Astrocyte (in vitro differentiated cells and primary cell): ENCODE measurements around the gene ATP6V1B1. TPM values are rescaled to one million over a fixed set of nuclear protein-coding genes. Genes with fewer than 3 reads are reported as not detected.

Experiments
- DNase-seq: peaks from one replicate; pipeline ENCODE4 v3.0.0-alpha.2; 2010; ENCODE audit warnings: low read depth
- FAIRE-seq: peaks from 2 replicates; lab custom pipeline; 2011; peaks lifted over from hg19 to GRCh38; lab: Jason Lieb, UNC
- H2AFZ ChIP-seq: 2 replicates; pipeline ENCODE4 v1.6.0; 2012; ENCODE audit warnings: low read depth, low read length, inconsistent platforms
- H3K27ac ChIP-seq: 2 replicates; pipeline ENCODE4 v1.5.1; 2011; ENCODE audit warnings: low read depth, low read length, inconsistent platforms
- H3K27me3 ChIP-seq: 2 replicates; pipeline ENCODE4 v1.6.0; 2011; ENCODE audit warnings: low read length, inconsistent platforms; ENCODE audit not compliant: insufficient read depth
- H3K36me3 ChIP-seq: 2 replicates; pipeline ENCODE4 v1.5.1; 2011; ENCODE audit warnings: low read length, inconsistent platforms; ENCODE audit not compliant: insufficient read depth
- H3K4me1 ChIP-seq: 2 replicates; pipeline ENCODE4 v1.5.1; 2011; ENCODE audit warnings: low read length, inconsistent platforms; ENCODE audit not compliant: insufficient read depth
- H3K4me2 ChIP-seq: 2 replicates; pipeline ENCODE4 v1.6.0; 2012; ENCODE audit warnings: low read length, inconsistent platforms
- H3K4me3 ChIP-seq: 2 replicates; pipeline ENCODE4 v1.5.1; 2011; ENCODE audit warnings: low read depth, mild to moderate bottlenecking, low read length, inconsistent platforms; ENCODE audit not compliant: insufficient read depth
- H3K79me2 ChIP-seq: 2 replicates; pipeline ENCODE4 v1.6.0; 2012; ENCODE audit warnings: mild to moderate bottlenecking, low read length, inconsistent platforms; ENCODE audit not compliant: insufficient read depth
- H3K9ac ChIP-seq: 2 replicates; pipeline ENCODE4 v1.6.0; 2012; ENCODE audit warnings: mild to moderate bottlenecking, low read length, inconsistent platforms
- H3K9me3 ChIP-seq: 2 replicates; pipeline ENCODE4 v1.5.1; 2012; ENCODE audit warnings: low read depth, mild to moderate bottlenecking, low read length, inconsistent platforms; ENCODE audit not compliant: insufficient read depth
- H4K20me1 ChIP-seq: 2 replicates; pipeline ENCODE4 v1.6.0; 2012; ENCODE audit warnings: low read length, inconsistent platforms; ENCODE audit not compliant: insufficient read depth
- H3K27ac Mint-ChIP-seq: one replicate; pipeline ENCODE4 v1.8.0; 2021; ENCODE audit warnings: mild to moderate bottlenecking, mixed read lengths; ENCODE audit not compliant: unreplicated experiment
- H3K27me3 Mint-ChIP-seq: one replicate; pipeline ENCODE4 v1.8.0; 2021; ENCODE audit warnings: low read depth, mixed read lengths; ENCODE audit not compliant: unreplicated experiment
- H3K36me3 Mint-ChIP-seq: one replicate; pipeline ENCODE4 v1.8.0; 2021; ENCODE audit warnings: low read depth, mixed read lengths; ENCODE audit not compliant: unreplicated experiment
- H3K4me1 Mint-ChIP-seq: one replicate; pipeline ENCODE4 v1.8.0; 2021; ENCODE audit warnings: low read depth, mixed read lengths; ENCODE audit not compliant: unreplicated experiment
- H3K4me3 Mint-ChIP-seq: one replicate; pipeline ENCODE4 v1.8.0; 2021; ENCODE audit warnings: mild to moderate bottlenecking, moderate library complexity, mixed read lengths; ENCODE audit not compliant: unreplicated experiment
- H3K9me3 Mint-ChIP-seq: one replicate; pipeline ENCODE4 v1.8.0; 2021; ENCODE audit warnings: mild to moderate bottlenecking, mixed read lengths; ENCODE audit not compliant: unreplicated experiment
- EZH2 ChIP-seq: IDR thresholded peaks from 2 replicates; pipeline ENCODE4 v1.6.1; 2012; ENCODE audit warnings: mild to moderate bottlenecking, low read length, inconsistent platforms; ENCODE audit not compliant: insufficient read depth
- total RNA-seq: library from RNA; stranded (reverse); gene quantifications from 2 replicates; pipeline ENCODE4 v1.2.1, GENCODE V29; 2021
- TF ChIP-seq, protein P1 (sequence below): IDR thresholded peaks from 2 replicates; pipeline ENCODE4 v1.5.1; 2011; ENCODE audit warnings: low read depth, mild to moderate bottlenecking, inconsistent platforms, low read length, moderate library complexity; ENCODE audit not compliant: insufficient read depth

ATP6V1B1 gene
- total RNA-seq, 1 donor from 2014 or later = not detected

DNA sequence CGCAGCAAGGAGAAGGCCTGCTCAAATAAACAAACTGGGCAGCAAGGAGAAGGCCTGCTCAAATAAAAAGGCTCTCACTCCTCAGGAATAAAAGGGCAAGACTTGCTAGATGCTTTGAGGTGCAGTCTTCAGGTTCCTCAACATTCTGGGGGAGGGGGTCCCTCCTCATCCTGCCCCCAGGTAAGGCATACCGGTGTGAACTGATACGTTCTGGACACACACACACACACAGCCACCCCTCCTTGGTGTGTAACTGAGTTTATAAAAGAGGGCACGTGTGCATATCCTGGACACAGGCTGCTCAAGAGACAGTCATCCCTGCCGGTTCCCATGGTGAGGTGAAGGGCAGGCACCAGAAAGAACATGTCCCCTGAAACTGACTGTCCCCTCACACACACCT lies 54.5 kb downstream of the ATP6V1B1 start:
- H4K20me1 ChIP-seq = peaks cover 58% of the 10 kb centered on the region
- H3K27me3 Mint-ChIP-seq = no peaks in the 10 kb centered on the region
- no peaks in the 10 kb centered on the region for H3K9me3 ChIP-seq
- no peak overlapping the region for H3K27ac Mint-ChIP-seq
- H3K27me3 ChIP-seq = no peaks in the 10 kb centered on the region
- H3K9me3 Mint-ChIP-seq = no peaks in the 10 kb centered on the region
- FAIRE-seq (no peak), DNase-seq (no peak)
- no peak overlapping the region for H3K4me3 Mint-ChIP-seq
- H3K4me3 ChIP-seq = no peak overlapping the region
- peaks cover 12% of the 10 kb centered on the region for H3K4me1 Mint-ChIP-seq
- H3K36me3 ChIP-seq = peaks cover 12% of the 10 kb centered on the region
- no peak overlapping the region for H3K9ac ChIP-seq
- no peak for TF ChIP-seq EZH2
- TF ChIP-seq, protein P1, sequence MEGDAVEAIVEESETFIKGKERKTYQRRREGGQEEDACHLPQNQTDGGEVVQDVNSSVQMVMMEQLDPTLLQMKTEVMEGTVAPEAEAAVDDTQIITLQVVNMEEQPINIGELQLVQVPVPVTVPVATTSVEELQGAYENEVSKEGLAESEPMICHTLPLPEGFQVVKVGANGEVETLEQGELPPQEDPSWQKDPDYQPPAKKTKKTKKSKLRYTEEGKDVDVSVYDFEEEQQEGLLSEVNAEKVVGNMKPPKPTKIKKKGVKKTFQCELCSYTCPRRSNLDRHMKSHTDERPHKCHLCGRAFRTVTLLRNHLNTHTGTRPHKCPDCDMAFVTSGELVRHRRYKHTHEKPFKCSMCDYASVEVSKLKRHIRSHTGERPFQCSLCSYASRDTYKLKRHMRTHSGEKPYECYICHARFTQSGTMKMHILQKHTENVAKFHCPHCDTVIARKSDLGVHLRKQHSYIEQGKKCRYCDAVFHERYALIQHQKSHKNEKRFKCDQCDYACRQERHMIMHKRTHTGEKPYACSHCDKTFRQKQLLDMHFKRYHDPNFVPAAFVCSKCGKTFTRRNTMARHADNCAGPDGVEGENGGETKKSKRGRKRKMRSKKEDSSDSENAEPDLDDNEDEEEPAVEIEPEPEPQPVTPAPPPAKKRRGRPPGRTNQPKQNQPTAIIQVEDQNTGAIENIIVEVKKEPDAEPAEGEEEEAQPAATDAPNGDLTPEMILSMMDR = no peak
- no peak overlapping the region for H3K27ac ChIP-seq
- peaks cover 35% of the 10 kb centered on the region for H3K79me2 ChIP-seq
- H3K36me3 Mint-ChIP-seq = peaks cover 20% of the 10 kb centered on the region
- no peak overlapping the region for H2AFZ ChIP-seq
- peaks cover 13% of the 10 kb centered on the region for H3K4me1 ChIP-seq
- no peak overlapping the region for H3K4me2 ChIP-seq

DNA sequence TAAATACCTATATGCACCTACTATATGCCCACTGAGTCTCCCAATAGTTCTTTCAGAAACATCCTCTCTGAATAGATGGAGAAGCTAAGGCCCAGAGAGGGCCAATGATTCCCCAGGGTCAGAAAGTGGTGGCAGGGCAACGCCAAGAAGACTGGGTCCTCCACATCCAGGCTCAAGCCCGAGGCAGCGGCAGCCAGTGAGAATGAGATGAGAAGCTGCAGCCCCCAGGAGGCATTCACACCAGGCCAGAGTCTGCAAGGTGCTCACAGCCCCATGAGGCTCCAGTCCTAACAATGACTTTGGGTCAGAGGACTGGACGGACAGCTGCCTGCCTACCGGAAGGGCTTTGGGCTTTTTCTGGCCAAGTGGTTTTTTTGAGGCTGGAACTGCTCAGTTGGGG lies 55.4 kb downstream of the ATP6V1B1 start:
- no peak for DNase-seq
- Mint-ChIP-seq H3K36me3 (peaks cover 16% of the 10 kb centered on the region), H3K4me3 (no peak overlapping the region), H3K27ac (no peak overlapping the region), H3K4me1 (peaks cover 12% of the 10 kb centered on the region), H3K27me3 (no peaks in the 10 kb centered on the region), H3K9me3 (no peaks in the 10 kb centered on the region)
- TF ChIP-seq, protein P1 = no peak
- no peak for TF ChIP-seq EZH2
- Histone ChIP-seq H3K4me1 (peaks cover 13% of the 10 kb centered on the region), H4K20me1 (peaks cover 54% of the 10 kb centered on the region), H3K4me3 (no peak overlapping the region), H3K4me2 (no peak overlapping the region), H3K9ac (no peak overlapping the region), H2AFZ (no peak overlapping the region), H3K27me3 (no peaks in the 10 kb centered on the region), H3K9me3 (no peaks in the 10 kb centered on the region), H3K79me2 (peaks cover 35% of the 10 kb centered on the region), H3K27ac (no peak overlapping the region), H3K36me3 (peaks cover 12% of the 10 kb centered on the region)
- no peak for FAIRE-seq

DNA sequence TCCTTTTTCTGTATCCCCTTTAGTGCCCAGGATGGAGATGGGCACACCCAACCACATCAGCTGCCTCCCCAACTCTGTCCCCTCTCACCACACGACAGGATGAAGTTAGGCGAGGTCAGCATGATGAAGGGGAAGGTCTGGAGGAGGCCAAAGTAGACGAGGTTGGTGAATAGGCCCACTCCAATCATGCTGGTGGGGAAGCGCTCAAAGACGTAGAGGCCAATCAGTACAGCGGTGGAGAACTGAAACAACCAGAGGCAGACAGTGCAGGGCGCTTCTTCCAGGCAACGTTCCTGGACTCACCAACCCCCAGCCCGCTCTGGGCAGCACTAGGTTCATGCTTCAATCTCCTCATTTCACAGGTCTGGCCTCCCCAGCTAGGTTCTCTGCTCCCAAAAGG lies 56.0 kb downstream of the ATP6V1B1 start:
- Mint-ChIP-seq H3K4me3 (no peak overlapping the region), H3K9me3 (no peaks in the 10 kb centered on the region), H3K27ac (peak overlapping the region; percentile 14), H3K27me3 (no peaks in the 10 kb centered on the region), H3K36me3 (peaks cover 16% of the 10 kb centered on the region), H3K4me1 (peaks cover 12% of the 10 kb centered on the region)
- Histone ChIP-seq H3K27me3 (no peaks in the 10 kb centered on the region), H3K79me2 (peaks cover 35% of the 10 kb centered on the region), H2AFZ (no peak overlapping the region), H3K4me3 (no peak overlapping the region), H4K20me1 (peaks cover 50% of the 10 kb centered on the region), H3K27ac (no peak overlapping the region), H3K9ac (no peak overlapping the region), H3K4me1 (peaks cover 13% of the 10 kb centered on the region), H3K36me3 (peaks cover 12% of the 10 kb centered on the region), H3K4me2 (no peak overlapping the region), H3K9me3 (no peaks in the 10 kb centered on the region)
- FAIRE-seq (no peak), DNase-seq (no peak)
- TF ChIP-seq, protein P1 = no peak
- TF ChIP-seq EZH2 = no peak
